ENCODE data around the gene ARSJ. TPM values are rescaled to one million over a fixed set of nuclear protein-coding genes. Genes with fewer than 3 reads are reported as not detected.

The ARSJ gene
- total RNA-seq, 1 donor from 2014 or later = not detected

DNA sequence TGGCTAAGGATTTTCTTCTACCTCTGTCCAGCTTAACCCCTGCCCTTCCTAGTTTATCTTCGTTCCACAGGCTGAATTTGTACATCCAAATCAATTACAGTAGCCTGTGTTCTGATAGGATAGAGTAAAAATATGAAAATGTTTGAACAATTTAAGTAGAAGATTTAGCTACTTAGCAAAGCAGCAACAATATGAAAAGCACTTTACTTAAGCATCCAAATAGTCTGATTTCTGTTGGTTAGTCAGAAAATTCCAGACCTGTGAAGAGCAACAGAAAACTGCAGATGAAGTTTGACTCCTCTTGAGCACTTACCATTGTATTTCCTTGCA, 2.0 kb downstream of the ARSJ start:
- H3K36me3 Mint-ChIP-seq (ENCODE audit: low read depth) = no peaks in the 10 kb centered on the region
- intact Hi-C loops (cut with micrococcal nuclease) = no loop called here
- ChIA-PET POLR2A (no interaction called here), CTCF (no interaction called here)
- H3K9me3 Mint-ChIP-seq = peaks cover 10% of the 10 kb centered on the region
- ATAC-seq (ENCODE audit: low read depth) = no peak
- TF ChIP-seq, protein P1, sequence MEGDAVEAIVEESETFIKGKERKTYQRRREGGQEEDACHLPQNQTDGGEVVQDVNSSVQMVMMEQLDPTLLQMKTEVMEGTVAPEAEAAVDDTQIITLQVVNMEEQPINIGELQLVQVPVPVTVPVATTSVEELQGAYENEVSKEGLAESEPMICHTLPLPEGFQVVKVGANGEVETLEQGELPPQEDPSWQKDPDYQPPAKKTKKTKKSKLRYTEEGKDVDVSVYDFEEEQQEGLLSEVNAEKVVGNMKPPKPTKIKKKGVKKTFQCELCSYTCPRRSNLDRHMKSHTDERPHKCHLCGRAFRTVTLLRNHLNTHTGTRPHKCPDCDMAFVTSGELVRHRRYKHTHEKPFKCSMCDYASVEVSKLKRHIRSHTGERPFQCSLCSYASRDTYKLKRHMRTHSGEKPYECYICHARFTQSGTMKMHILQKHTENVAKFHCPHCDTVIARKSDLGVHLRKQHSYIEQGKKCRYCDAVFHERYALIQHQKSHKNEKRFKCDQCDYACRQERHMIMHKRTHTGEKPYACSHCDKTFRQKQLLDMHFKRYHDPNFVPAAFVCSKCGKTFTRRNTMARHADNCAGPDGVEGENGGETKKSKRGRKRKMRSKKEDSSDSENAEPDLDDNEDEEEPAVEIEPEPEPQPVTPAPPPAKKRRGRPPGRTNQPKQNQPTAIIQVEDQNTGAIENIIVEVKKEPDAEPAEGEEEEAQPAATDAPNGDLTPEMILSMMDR (IDR thresholded peaks at IDR 0.05) = no peak
- peaks cover 54% of the 10 kb centered on the region for H3K27me3 Mint-ChIP-seq
- H3K27ac Mint-ChIP-seq = no peak overlapping the region
- peaks cover 13% of the 10 kb centered on the region for H3K4me1 Mint-ChIP-seq
- DNase-seq = no peak
- H3K4me3 Mint-ChIP-seq = no peak overlapping the region

DNA sequence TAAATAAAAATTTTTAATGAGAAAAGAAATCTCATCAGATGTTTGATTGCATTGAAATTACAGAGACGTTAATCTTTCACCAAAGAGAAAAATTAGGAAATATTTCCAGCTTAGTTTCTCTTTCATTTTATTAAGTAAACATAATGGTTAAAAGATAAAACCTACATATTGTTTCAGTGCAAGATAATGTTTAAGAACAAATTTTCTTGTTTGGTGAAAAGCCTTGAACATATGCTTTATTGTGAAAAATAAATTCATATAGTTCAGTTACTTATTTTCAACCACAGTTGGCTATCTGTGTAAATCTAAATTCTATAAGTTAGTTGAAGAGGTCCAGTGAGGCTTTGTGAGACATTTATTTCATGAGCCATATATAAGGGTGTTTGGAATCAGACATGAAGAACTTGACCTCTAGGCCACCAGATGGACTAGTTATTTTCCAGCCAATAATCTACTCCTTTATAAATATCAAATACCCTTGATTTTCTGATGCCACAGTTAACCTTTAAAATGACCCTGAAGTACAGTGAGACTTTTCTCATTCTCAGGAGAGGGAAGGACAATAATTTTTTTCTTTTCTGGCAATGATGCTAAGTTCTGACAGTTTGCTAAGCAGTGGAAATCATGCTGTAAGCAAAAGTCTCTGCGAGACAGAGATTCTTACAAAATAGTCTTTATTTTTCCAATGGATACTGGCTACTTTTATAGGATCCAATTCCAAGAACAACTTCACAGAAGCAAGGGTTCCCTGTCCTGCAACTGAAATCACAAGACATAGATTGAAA, 2.5 kb downstream of the ARSJ start:
- Mint-ChIP-seq H3K27me3 (peaks cover 53% of the 10 kb centered on the region), H3K27ac (no peak overlapping the region), H3K9me3 (peaks cover 12% of the 10 kb centered on the region)

DNA sequence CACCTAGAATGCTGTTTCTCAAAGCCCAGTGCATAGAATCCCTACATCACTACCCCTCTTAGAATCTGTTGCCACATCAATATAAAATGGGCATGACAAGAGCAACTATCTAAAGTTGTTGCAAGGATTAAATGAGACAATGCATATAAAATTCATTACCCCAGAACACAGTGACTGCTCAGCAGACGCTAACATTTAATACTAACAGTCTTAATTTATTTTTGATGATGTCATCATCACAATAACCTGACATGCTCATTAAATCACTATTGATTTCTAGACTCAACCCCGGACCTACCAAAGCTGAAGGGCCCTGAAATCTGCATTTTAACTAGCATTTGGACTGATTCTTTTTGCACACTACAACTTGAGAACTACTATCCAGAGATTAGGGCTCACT, 3.9 kb downstream of the ARSJ start:
- H3K4me1 Mint-ChIP-seq = peaks cover 13% of the 10 kb centered on the region
- intact Hi-C loops (cut with micrococcal nuclease) = no loop called here
- DNase-seq (no peak), ATAC-seq (ENCODE audit: low read depth) (no peak)
- H3K9me3 Mint-ChIP-seq = peaks cover 12% of the 10 kb centered on the region
- no peak overlapping the region for H3K4me3 Mint-ChIP-seq
- H3K27ac Mint-ChIP-seq = no peak overlapping the region
- TF ChIP-seq, protein P1 (IDR thresholded peaks at IDR 0.05) = no peak
- CTCF ChIA-PET = no interaction called here
- peaks cover 42% of the 10 kb centered on the region for H3K27me3 Mint-ChIP-seq
- POLR2A ChIA-PET = no interaction called here
- H3K36me3 Mint-ChIP-seq (ENCODE audit: low read depth) = no peaks in the 10 kb centered on the region

More for the DNA sequence above, 2.5 kb downstream of the ARSJ start:
- intact Hi-C loops (cut with micrococcal nuclease) = no loop called here
- H3K36me3 Mint-ChIP-seq (ENCODE audit: low read depth) = no peaks in the 10 kb centered on the region
- ATAC-seq (ENCODE audit: low read depth) (no peak), DNase-seq (no peak)
- peaks cover 13% of the 10 kb centered on the region for H3K4me1 Mint-ChIP-seq
- ChIA-PET CTCF (no interaction called here), POLR2A (no interaction called here)
- no peak overlapping the region for H3K4me3 Mint-ChIP-seq
- TF ChIP-seq, protein P1 (IDR thresholded peaks at IDR 0.05) = no peak

DNA sequence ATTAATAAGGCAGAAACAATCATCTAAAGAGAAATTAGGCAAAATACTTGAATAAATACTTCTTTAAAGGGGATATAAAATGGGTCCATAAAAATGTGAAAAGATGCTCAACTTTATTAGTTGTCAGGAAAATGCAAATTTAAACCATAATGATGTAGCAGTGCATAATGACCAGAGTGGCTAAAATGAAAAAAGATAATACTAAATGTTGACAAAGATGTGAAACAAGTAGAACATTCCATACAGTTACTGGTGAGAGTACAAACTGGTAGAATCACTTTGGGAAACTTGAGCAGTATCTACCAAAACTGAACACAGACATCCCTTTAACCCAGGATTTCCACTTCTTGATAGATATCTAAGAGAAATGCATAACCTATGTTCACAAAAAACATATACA, 5.0 kb downstream of the ARSJ start:
- Mint-ChIP-seq H3K27me3 (peaks cover 35% of the 10 kb centered on the region), H3K4me3 (no peak overlapping the region), H3K9me3 (peaks cover 12% of the 10 kb centered on the region), H3K27ac (no peak overlapping the region), H3K36me3 (ENCODE audit: low read depth) (no peaks in the 10 kb centered on the region), H3K4me1 (peaks cover 4% of the 10 kb centered on the region)
- TF ChIP-seq, protein P1 (IDR thresholded peaks at IDR 0.05) = no peak
- intact Hi-C loops (cut with micrococcal nuclease) = no loop called here
- ChIA-PET CTCF (no interaction called here), POLR2A (no interaction called here)
- DNase-seq (no peak), ATAC-seq (ENCODE audit: low read depth) (no peak)

DNA sequence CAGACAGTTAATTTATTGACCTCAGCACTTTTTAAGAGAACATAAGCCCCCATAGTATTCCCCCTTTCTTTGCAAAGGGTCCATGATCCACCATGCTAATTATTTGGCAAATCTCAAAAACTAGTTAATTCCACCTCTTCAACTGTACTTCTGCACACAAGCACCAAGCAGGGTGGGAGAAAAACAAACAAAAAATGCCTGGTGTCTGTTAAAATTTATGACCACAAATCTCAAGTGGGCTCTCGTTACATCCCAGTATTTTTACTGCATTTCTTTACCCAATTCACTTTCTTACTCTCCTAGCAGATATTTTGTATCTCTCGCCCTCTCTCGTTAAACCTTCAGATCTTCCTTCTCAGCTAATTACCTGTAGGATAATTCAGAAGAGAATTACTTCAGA, 6.1 kb downstream of the ARSJ start:
- Mint-ChIP-seq H3K4me1 (no peaks in the 10 kb centered on the region), H3K4me3 (no peak overlapping the region), H3K9me3 (peaks cover 12% of the 10 kb centered on the region), H3K36me3 (ENCODE audit: low read depth) (no peaks in the 10 kb centered on the region), H3K27me3 (peaks cover 28% of the 10 kb centered on the region), H3K27ac (no peak overlapping the region)
- ChIA-PET CTCF (no interaction called here), POLR2A (no interaction called here)
- TF ChIP-seq, protein P1 (IDR thresholded peaks at IDR 0.05) = no peak
- DNase-seq (no peak), ATAC-seq (ENCODE audit: low read depth) (no peak)
- intact Hi-C loops (cut with micrococcal nuclease) = no loop called here

Data from activated B cell treated with CpG ODN at 0.5 μM for 24 hours (primary cell).